A549 (cell line): ENCODE measurements around the gene POPDC3. TPM values are rescaled to one million over a fixed set of nuclear protein-coding genes. Genes with fewer than 3 reads are reported as not detected.

Experiments used
- ATAC-seq, 2 experiments: fragments of 200-7000 bp in 1 of 2; fragments of >200 bp in 1 of 2; cut with Nextera tagmentation in 1 of 2; cut with Tn5 transposase in 1 of 2; 3 replicates each; pipeline versions ENCODE4 v1.8.0 to v1.9.1; 2018 to 2020; ENCODE audit warnings: mild to moderate bottlenecking in 1 of 2, moderate library complexity in 1 of 2
- CTCF ChIA-PET: fragments of 300-600 bp; sonication (Branson Sonifier 250); formaldehyde crosslinking; extraction: SDS; loops from one replicate; lab custom pipeline; 2021; ENCODE audit warnings: antibody characterized with exemption, inconsistent platforms; lab: Yijun Ruan, JAX
- POLR2A ChIA-PET: fragments of 350-600 bp; formaldehyde crosslinking; extraction: SDS; loops from one replicate; lab custom pipeline; 2021; ENCODE audit warnings: antibody characterized with exemption, inconsistent platforms; lab: Yijun Ruan, JAX
- DNase-seq, 2 experiments: peaks; one replicate each; pipeline versions ENCODE4 v3.0.0 to v3.0.0-alpha.2; 2011 to 2016; ENCODE audit warnings: low read depth in 1 of 2, low spot score in 1 of 2
- FAIRE-seq: peaks from 2 replicates; lab custom pipeline; 2011; peaks lifted over from hg19 to GRCh38; lab: Jason Lieb, UNC
- H3K27ac ChIP-seq, 2 experiments: fragments of >200 bp; sonication (Bioruptor Twin); formaldehyde crosslinking; 3 replicates each; pipeline ENCODE4 v1.5.1; 2016 to 2017
- H3K4me1 ChIP-seq: fragments of >200 bp; sonication (Bioruptor Twin); formaldehyde crosslinking; 3 replicates; pipeline ENCODE4 v1.6.1; 2016
- H3K4me2 ChIP-seq: fragments of >200 bp; sonication (Bioruptor Twin); formaldehyde crosslinking; 3 replicates; pipeline ENCODE4 v1.6.1; 2016
- H3K4me3 ChIP-seq: fragments of >200 bp; sonication (Bioruptor Twin); formaldehyde crosslinking; 3 replicates; pipeline ENCODE4 v1.5.1; 2016
- H3K9me3 ChIP-seq: fragments of >200 bp; sonication (Bioruptor Twin); formaldehyde crosslinking; 3 replicates; pipeline ENCODE4 v1.6.1; 2016
- BCL3 ChIP-seq: fragments of >200 bp; sonication (Bioruptor Twin); formaldehyde crosslinking; IDR thresholded peaks from 3 replicates; pipeline ENCODE4 v1.6.1; 2016
- BHLHE40 ChIP-seq: IDR thresholded peaks from 2 replicates; pipeline ENCODE4 v1.6.1; 2012; ENCODE audit warnings: low read depth, low read length, inconsistent platforms
- CBX8 ChIP-seq: fragments of 200-600 bp; sonication (generic); IDR thresholded peaks from 2 replicates; pipeline ENCODE4 v1.6.1; 2016
- CHD4 ChIP-seq: fragments of 200-600 bp; sonication (generic); IDR thresholded peaks from 2 replicates; pipeline ENCODE4 v1.6.1; 2016; ENCODE audit warnings: antibody characterized with exemption, mild to moderate bottlenecking, borderline replicate concordance
- HES2 ChIP-seq: fragments of >200 bp; sonication (Bioruptor Twin); formaldehyde crosslinking; IDR thresholded peaks from 2 replicates; pipeline ENCODE4 v1.6.1; 2016
- JUNB ChIP-seq: fragments of >200 bp; sonication (Bioruptor Twin); formaldehyde crosslinking; IDR thresholded peaks from 2 replicates; pipeline ENCODE4 v1.6.1; 2016
- MAX ChIP-seq: IDR thresholded peaks from 2 replicates; pipeline ENCODE4 v1.6.1; 2012
- MYC ChIP-seq: IDR thresholded peaks from 2 replicates; pipeline ENCODE4 v1.6.1; 2012; ENCODE audit warnings: mild to moderate bottlenecking, inconsistent platforms, low read length, improper control_type of control experiment, borderline replicate concordance
- NR3C1 ChIP-seq: fragments of >200 bp; sonication (Bioruptor Twin); formaldehyde crosslinking; IDR thresholded peaks from 3 replicates; pipeline ENCODE4 v1.6.1; 2017
- PHF8 ChIP-seq: fragments of 200-600 bp; sonication (generic); IDR thresholded peaks from 2 replicates; pipeline ENCODE4 v1.6.1; 2016; ENCODE audit warnings: low read depth, mild to moderate bottlenecking, antibody characterized with exemption, moderate library complexity, borderline replicate concordance
- RCOR1 ChIP-seq: fragments of 150-350 bp; IDR thresholded peaks from 2 replicates; pipeline ENCODE4 v1.6.1; 2014; ENCODE audit warnings: antibody characterized with exemption, low read length, low read depth
- RFX5 ChIP-seq: fragments of 450-650 bp; IDR thresholded peaks from 2 replicates; pipeline ENCODE4 v1.7.1; 2014; ENCODE audit warnings: antibody characterized with exemption, mild to moderate bottlenecking, moderate library complexity
- USF2 ChIP-seq: fragments of 450-650 bp; IDR thresholded peaks from 2 replicates; pipeline ENCODE4 v1.6.1; 2014; ENCODE audit warnings: antibody characterized with exemption
- ZC3H11A ChIP-seq: fragments of 450-650 bp; IDR thresholded peaks from 2 replicates; pipeline ENCODE4 v1.6.1; 2014; ENCODE audit warnings: antibody characterized with exemption, mild to moderate bottlenecking
- WGBS: methylation state at CpG from one replicate; pipeline ENCODE4 v1.1.6; 2017; ENCODE audit errors: missing lambda C conversion rate; 5-methylcytosine and 5-hydroxymethylcytosine counted together
- polyA plus RNA-seq, 4 experiments: library from polyadenylated mRNA; depleted of rRNA in 3 of 4; stranded (reverse); fragments of >200 nt; fragmentation: RNase III in 1 of 4; extraction: RNeasy Plus Mini Kit Qiagen cat#74134 plus additional on column Dnase treatment in 1 of 4; gene quantifications; 2 replicates in 3 of 4; 3 replicates in 1 of 4; pipeline ENCODE4 v1.2.3, GENCODE V29; 2011 to 2017
- TF ChIP-seq, protein P1 (sequence below): fragments of 200-600 bp; sonication (generic); IDR thresholded peaks from 2 replicates; pipeline ENCODE4 v1.6.1; 2016; ENCODE audit warnings: antibody characterized with exemption, mild to moderate bottlenecking, moderate library complexity
- TF ChIP-seq, protein P2 (sequence below): fragments of 250-450 bp; sonication (Bioruptor Pico); IDR thresholded peaks from 2 replicates; pipeline ENCODE4 v1.5.0; 2020; ENCODE audit warnings: low read depth, mild to moderate bottlenecking, moderate library complexity

POPDC3 gene
- polyA plus RNA-seq, 2 of the 4 experiments (the other 2 are of a cell fraction) = 19.7 to 54.9 TPM

DNA sequence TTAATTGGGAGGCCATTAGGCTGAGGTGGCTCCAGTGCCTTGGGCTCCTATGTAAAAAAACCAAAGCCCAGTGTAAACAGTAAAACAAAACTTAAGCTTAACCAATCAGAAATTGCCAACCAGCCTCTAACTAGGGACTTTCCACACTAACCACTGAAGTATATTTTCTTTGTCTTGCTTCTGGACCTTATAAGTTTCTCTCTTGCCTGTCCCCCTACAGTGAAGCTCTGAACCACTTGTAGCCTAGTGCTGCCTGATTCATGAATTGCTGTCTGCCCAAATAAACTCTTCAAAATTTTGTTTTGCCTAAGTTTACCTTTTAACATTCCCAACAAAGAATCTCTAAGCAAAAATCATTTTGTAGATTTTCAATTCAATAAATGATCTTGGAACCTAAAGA lies 28.2 kb downstream of the POPDC3 start:
- ChIA-PET POLR2A (no interaction called here), CTCF (no interaction called here)
- Histone ChIP-seq H3K27ac (no peak overlapping the region), H3K4me2 (no peak overlapping the region), H3K9me3 (no peaks in the 10 kb centered on the region), H3K4me1 (no peaks in the 10 kb centered on the region), H3K4me3 (no peak overlapping the region)
- DNase-seq (no peak), FAIRE-seq (no peak), ATAC-seq (no peak)
- TF ChIP-seq USF2 (no peak), NR3C1 (no peak), JUNB (no peak), ZC3H11A (no peak), BHLHE40 (no peak), RCOR1 (no peak)
- TF ChIP-seq, protein P1, sequence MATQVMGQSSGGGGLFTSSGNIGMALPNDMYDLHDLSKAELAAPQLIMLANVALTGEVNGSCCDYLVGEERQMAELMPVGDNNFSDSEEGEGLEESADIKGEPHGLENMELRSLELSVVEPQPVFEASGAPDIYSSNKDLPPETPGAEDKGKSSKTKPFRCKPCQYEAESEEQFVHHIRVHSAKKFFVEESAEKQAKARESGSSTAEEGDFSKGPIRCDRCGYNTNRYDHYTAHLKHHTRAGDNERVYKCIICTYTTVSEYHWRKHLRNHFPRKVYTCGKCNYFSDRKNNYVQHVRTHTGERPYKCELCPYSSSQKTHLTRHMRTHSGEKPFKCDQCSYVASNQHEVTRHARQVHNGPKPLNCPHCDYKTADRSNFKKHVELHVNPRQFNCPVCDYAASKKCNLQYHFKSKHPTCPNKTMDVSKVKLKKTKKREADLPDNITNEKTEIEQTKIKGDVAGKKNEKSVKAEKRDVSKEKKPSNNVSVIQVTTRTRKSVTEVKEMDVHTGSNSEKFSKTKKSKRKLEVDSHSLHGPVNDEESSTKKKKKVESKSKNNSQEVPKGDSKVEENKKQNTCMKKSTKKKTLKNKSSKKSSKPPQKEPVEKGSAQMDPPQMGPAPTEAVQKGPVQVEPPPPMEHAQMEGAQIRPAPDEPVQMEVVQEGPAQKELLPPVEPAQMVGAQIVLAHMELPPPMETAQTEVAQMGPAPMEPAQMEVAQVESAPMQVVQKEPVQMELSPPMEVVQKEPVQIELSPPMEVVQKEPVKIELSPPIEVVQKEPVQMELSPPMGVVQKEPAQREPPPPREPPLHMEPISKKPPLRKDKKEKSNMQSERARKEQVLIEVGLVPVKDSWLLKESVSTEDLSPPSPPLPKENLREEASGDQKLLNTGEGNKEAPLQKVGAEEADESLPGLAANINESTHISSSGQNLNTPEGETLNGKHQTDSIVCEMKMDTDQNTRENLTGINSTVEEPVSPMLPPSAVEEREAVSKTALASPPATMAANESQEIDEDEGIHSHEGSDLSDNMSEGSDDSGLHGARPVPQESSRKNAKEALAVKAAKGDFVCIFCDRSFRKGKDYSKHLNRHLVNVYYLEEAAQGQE = no peak

DNA sequence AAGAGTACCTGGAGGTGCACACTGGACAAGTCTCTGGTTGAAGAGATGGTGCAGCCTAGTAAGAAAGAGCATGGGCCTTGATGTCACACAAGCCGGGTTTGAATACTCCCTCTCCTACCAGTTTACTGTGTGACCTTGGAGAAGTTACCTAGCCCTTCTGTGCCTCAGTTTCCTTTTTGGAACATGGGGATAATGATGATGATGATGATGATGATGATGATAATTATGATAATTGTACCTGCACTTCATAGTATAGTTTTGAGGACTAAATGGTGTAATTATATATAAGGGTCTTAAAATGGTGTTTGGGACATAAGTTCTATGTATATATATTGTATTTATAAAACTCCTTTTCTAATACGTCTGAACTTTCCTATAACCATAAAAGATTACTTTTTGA lies 41.7 kb downstream of the POPDC3 start:
- Histone ChIP-seq H3K4me3 (no peak overlapping the region; the same call in 2 of the 3 replicates), H3K9me3 (no peaks in the 10 kb centered on the region), H3K4me1 (peaks cover 18% of the 10 kb centered on the region; the same call in 1 of the 3 replicates), H3K27ac (no peak overlapping the region), H3K4me2 (peak overlapping the region; percentile 87; the same call in 2 of the 3 replicates)
- POLR2A ChIA-PET = no interaction called here
- ATAC-seq = no peak
- no peak for TF ChIP-seq BCL3
- TF ChIP-seq, protein P2, sequence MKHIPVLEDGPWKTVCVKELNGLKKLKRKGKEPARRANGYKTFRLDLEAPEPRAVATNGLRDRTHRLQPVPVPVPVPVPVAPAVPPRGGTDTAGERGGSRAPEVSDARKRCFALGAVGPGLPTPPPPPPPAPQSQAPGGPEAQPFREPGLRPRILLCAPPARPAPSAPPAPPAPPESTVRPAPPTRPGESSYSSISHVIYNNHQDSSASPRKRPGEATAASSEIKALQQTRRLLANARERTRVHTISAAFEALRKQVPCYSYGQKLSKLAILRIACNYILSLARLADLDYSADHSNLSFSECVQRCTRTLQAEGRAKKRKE (CRISPR knock-in tag) = no peak
- TF ChIP-seq CHD4 = no peak
- no peak for TF ChIP-seq HES2
- TF ChIP-seq, protein P1 = no peak
- TF ChIP-seq RFX5 = no peak
- no peak for TF ChIP-seq PHF8
- TF ChIP-seq CBX8 = no peak
- no peak for TF ChIP-seq MAX
- TF ChIP-seq MYC = no peak
- FAIRE-seq = no peak
- DNase-seq = no peak
- WGBS = 87% methylated on average over 2 of the region's 2 CpGs
- CTCF ChIA-PET = no interaction called here
